ENCODE measurements around the gene SIGLEC15. TPM values are rescaled to one million over a fixed set of nuclear protein-coding genes. Genes with fewer than 3 reads are reported as not detected.

SIGLEC15 gene
- total RNA-seq, 1 experiment from 2014 or later = 0.13 TPM

DNA sequence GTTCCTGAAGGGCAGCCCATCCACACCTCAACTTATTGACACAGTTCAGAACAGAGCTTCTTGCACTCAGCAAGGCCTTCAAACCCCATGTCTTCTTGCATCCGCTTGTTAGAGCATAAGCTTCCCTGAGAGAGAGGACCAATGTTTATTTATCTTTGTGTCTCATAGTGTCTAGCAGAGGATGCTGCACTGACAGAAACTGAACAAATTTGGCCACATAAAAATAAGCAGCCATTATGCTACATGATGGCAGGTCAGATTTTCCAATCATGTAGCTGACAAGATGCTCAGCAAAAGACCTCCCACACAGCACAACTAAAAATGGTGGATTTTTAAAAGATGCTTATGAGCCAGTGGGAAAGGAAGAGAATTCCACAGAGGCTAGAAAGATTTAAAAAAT, 38.1 kb upstream of the SIGLEC15 start:
- Mint-ChIP-seq H3K27ac (no peak overlapping the region), H3K9me3 (peaks cover 0 to 4% of the 10 kb centered on the region in 2 experiments; a peak in 2 of 5 replicates), H3K27me3 (ENCODE audit: low read depth) (no peaks in the 10 kb centered on the region; the same call in none of the 2 replicates), H3K4me1 (peaks cover 13 to 20% of the 10 kb centered on the region in 2 experiments), H3K36me3 (ENCODE audit: insufficient read depth in 1 of 3, low read depth in 3 of 3) (peaks cover 0 to under 1% (median 0%) of the 10 kb centered on the region in 3 experiments; a peak in 3 of 7 replicates), H3K4me3 (no peak overlapping the region)
- no peak overlapping the region for H2AK5ac ChIP-seq (ENCODE audit: insufficient read length, low read length)
- H2BK120ac ChIP-seq (ENCODE audit: low read depth, low read length, poor library complexity, severe bottlenecking) = no peak overlapping the region
- no peak overlapping the region for H3K4me2 ChIP-seq (ENCODE audit: insufficient read depth, insufficient read length, low read length)
- H3K4ac ChIP-seq (ENCODE audit: low read depth, low read length) = no peak overlapping the region
- H3K18ac ChIP-seq (ENCODE audit: insufficient read length, low read depth, low read length) = no peak overlapping the region
- no peak overlapping the region for H3T11ph ChIP-seq (ENCODE audit: low read length)
- H3K79me1 ChIP-seq (ENCODE audit: insufficient read depth, low read depth, low read length, poor library complexity, severe bottlenecking) = no peaks in the 10 kb centered on the region
- no peak overlapping the region for H3K27ac ChIP-seq (ENCODE audit: insufficient read length, low read depth, low read length)
- H2AFZ ChIP-seq (ENCODE audit: low read length) = no peak overlapping the region
- H2BK5ac ChIP-seq (ENCODE audit: insufficient read length, low read length) = no peak overlapping the region
- no peak overlapping the region for H3K9ac ChIP-seq (ENCODE audit: extremely low read depth, insufficient read length, low read length)
- no peaks in the 10 kb centered on the region for H3K9me3 ChIP-seq (ENCODE audit: control insufficient read depth, low read depth, low read length)
- no peak overlapping the region for H2BK12ac ChIP-seq (ENCODE audit: insufficient read length, low read depth, low read length)
- H3K27me3 ChIP-seq (ENCODE audit: insufficient read depth, low read length) = no peaks in the 10 kb centered on the region
- H2BK15ac ChIP-seq (ENCODE audit: low read depth, low read length) = no peak overlapping the region
- H3K14ac ChIP-seq (ENCODE audit: insufficient read depth, low read length) = no peak overlapping the region
- TF ChIP-seq, protein P1, sequence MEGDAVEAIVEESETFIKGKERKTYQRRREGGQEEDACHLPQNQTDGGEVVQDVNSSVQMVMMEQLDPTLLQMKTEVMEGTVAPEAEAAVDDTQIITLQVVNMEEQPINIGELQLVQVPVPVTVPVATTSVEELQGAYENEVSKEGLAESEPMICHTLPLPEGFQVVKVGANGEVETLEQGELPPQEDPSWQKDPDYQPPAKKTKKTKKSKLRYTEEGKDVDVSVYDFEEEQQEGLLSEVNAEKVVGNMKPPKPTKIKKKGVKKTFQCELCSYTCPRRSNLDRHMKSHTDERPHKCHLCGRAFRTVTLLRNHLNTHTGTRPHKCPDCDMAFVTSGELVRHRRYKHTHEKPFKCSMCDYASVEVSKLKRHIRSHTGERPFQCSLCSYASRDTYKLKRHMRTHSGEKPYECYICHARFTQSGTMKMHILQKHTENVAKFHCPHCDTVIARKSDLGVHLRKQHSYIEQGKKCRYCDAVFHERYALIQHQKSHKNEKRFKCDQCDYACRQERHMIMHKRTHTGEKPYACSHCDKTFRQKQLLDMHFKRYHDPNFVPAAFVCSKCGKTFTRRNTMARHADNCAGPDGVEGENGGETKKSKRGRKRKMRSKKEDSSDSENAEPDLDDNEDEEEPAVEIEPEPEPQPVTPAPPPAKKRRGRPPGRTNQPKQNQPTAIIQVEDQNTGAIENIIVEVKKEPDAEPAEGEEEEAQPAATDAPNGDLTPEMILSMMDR (conservative IDR thresholded peaks at IDR 0.05) = no peak
- no peak overlapping the region for H3K56ac ChIP-seq (ENCODE audit: insufficient read length, low read depth, low read length)
- H4K20me1 ChIP-seq (ENCODE audit: control insufficient read depth, insufficient read depth, insufficient read length) = no peaks in the 10 kb centered on the region
- no peak overlapping the region for H4K5ac ChIP-seq (ENCODE audit: insufficient read length, low read depth, low read length)
- H3K23me2 ChIP-seq (ENCODE audit: insufficient read length, low read depth, low read length, poor library complexity, severe bottlenecking) = no peaks in the 10 kb centered on the region
- H3K23ac ChIP-seq (ENCODE audit: insufficient read length, low read depth, low read length) = no peak overlapping the region
- H4K8ac ChIP-seq (replicated peaks; ENCODE audit: insufficient read length, low read depth, low read length) = no peak overlapping the region
- peaks cover 6% of the 10 kb centered on the region; the same call in 1 of the 2 replicates for H3K4me1 ChIP-seq (ENCODE audit: insufficient read depth, low read length)
- H2BK20ac ChIP-seq (ENCODE audit: low read depth, low read length, poor library complexity, severe bottlenecking) = no peak overlapping the region
- no peaks in the 10 kb centered on the region for H3K79me2 ChIP-seq (ENCODE audit: insufficient read depth, low read length)
- no CpG with 5 or more reads among the region's 1 CpG for WGBS (ENCODE audit: extremely low coverage, insufficient read length, low lambda C conversion rate)
- H4K91ac ChIP-seq (ENCODE audit: insufficient read length, low read depth, low read length) = no peak overlapping the region
- no peak for DNase-seq

Data from H9 (cell line).